GM19468 (cell line): ENCODE results near the gene KDM6B.
A peak's percentile ranks its signal among the peaks of the same experiment; 100 is the strongest.
"Not testable (repeated sequence)": the region's sequence is repeated elsewhere in the genome, so short reads cannot be mapped to it uniquely, and the experiment has no call there.

Experiments
- ATAC-seq: cut with Tn5 transposase; IDR thresholded peaks from one replicate; pipeline ENCODE4 v1.9.1; 2021; ENCODE audit warnings: mild to moderate bottlenecking, moderate library complexity, moderate number of reproducible peaks; ENCODE audit not compliant: unreplicated experiment; ENCODE audit errors: extremely low read depth

KDM6B gene, protein sequence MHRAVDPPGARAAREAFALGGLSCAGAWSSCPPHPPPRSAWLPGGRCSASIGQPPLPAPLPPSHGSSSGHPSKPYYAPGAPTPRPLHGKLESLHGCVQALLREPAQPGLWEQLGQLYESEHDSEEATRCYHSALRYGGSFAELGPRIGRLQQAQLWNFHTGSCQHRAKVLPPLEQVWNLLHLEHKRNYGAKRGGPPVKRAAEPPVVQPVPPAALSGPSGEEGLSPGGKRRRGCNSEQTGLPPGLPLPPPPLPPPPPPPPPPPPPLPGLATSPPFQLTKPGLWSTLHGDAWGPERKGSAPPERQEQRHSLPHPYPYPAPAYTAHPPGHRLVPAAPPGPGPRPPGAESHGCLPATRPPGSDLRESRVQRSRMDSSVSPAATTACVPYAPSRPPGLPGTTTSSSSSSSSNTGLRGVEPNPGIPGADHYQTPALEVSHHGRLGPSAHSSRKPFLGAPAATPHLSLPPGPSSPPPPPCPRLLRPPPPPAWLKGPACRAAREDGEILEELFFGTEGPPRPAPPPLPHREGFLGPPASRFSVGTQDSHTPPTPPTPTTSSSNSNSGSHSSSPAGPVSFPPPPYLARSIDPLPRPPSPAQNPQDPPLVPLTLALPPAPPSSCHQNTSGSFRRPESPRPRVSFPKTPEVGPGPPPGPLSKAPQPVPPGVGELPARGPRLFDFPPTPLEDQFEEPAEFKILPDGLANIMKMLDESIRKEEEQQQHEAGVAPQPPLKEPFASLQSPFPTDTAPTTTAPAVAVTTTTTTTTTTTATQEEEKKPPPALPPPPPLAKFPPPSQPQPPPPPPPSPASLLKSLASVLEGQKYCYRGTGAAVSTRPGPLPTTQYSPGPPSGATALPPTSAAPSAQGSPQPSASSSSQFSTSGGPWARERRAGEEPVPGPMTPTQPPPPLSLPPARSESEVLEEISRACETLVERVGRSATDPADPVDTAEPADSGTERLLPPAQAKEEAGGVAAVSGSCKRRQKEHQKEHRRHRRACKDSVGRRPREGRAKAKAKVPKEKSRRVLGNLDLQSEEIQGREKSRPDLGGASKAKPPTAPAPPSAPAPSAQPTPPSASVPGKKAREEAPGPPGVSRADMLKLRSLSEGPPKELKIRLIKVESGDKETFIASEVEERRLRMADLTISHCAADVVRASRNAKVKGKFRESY (N-terminal part only)

DNA sequence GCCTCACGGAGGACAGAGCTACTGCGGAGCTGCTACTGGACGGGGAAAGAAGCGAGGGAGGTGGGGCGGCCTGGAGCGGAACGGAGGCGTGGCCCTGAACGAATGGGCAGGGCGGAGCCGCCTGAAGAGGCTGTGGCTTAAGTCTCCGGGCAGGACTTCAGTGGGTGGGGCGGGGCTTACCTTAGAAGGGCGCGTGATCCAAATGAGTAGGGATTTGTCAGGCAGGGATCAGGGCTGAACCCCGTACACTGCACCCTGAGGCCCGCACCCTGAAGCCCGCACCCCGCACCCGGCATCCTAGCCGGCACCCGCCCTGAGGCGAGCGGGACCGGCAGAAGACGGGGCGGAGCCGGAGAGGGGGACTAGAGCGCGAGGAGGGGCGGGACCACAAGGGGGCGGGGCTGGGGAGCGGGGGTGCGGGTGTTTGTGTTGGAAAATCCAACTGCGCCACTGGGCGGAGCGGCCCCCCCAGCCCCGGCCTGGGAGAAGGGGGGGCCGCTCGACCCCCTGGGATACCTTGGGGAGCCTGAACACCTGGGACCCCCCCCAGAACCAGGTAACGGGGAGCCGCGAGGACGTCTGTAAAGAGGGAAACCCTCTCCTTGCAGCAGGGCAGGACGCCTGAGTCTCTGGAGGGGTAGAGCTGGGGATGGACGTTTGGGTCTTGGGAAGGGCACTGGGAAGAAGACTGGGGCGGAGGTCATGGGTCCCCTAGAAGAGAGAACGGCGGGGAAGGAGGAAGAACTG lies at the start of gene KDM6B:
Gene KDM6B, plus strand, starts transcription at position 423 of the 747 bp plus-strand sequence. CDS start 11,338 bp downstream, outside the sequence.
- ATAC-seq: peak; percentile 30

DNA sequence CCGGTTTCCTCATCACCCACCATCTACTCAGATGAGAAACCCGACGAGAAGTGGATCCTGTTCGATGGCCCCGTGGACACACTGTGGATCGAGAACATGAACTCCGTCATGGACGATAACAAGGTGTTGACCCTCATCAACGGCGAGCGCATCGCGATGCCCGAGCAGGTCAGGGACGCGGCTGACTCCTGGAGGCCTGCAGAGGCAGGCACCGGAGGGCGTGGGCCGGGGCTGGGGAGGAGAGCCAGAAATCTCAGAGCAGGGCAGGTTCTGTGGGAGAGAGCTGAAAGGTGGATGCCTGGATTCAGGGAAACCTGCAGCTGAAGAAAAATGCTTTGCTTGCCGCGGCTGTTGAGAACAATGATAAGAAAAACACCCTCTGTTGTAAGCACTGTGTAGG lies 47.2 kb upstream of the KDM6B start:
- no peak for ATAC-seq

DNA sequence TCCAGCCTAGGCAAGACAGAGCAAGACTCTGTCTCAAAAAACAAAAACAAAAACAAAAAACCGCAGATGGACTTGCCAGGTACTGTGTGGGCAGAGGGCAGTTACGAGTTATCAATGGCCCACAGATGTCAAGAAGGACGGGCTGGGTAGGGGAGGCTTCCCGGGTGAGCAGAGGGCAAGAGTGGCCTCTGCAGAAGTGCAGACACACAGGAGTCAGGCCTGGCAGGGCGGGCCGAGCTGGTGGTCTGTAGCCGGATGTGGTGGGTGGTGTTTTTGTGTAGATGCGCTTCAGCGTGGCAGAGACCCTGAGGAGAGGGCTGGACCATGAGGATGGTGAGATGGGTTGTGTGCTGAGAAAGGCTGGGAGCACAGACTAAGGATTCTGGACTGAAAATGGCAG lies 44.9 kb upstream of the KDM6B start:
- ATAC-seq: no peak

DNA sequence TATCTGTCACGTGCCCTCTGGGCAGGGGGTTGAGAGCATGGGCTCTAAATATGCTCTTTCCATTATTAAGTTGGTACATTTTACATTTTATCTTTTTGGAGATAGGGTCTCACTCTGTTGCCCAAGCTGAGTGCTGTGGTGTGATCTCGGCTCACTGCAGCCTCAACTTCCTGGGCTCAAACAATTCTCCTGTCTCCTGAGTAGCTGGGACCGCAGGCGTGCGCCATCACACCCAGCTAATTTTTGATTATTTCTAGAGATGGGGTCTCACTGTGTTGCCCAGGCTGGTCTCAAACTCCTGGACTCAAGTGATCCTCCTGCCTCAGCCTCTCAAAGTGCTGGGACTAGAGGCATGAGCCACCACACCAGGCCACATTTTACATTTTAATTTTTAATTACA lies 43.9 kb upstream of the KDM6B start:
- ATAC-seq: no peak

DNA sequence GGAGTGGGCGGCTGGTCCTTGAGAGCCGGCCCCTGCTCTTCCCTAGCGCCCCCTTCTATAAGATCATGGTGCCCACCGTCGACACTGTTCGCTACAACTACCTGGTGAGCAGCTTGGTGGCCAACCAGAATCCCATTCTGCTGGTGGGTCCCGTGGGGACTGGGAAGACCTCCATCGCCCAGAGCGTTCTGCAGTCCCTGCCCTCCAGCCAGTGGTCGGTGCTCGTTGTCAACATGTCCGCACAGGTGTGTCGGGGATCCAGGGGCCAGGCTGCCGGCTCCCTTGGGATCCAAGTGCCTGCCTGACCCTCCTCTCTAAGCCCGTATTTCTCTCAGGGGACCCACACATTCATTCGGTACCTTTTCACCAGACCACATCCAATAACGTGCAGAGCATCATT lies 41.4 kb upstream of the KDM6B start:
- ATAC-seq: no peak

DNA sequence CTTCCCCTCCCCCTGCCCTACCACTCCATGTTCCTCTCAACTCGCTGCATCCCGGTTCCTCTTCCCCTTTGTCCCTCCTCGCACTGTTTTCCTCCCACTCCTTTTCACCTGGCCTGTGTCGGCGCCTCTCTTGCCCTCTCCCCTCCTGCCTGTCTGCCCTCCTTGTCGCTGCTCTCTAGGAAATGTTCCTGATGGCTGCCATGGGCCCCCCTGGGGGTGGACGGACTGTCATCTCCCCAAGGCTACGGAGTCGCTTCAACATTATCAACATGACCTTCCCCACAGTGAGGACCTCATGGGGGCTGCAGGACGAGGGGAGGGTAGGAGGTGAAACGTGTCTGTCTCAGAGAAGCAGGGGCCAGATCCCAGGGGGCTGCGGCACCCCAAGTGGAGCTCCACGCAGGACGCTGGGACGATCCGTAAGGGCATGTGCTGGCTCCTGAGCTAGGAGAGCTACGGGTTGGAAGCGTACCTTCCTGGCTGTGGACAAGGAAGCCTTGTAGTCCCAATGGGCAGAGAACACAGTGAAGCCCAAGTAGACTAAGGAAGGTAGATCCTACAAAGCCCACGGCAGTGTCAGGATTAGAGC lies 39.8 kb upstream of the KDM6B start:
- ATAC-seq: no peak

DNA sequence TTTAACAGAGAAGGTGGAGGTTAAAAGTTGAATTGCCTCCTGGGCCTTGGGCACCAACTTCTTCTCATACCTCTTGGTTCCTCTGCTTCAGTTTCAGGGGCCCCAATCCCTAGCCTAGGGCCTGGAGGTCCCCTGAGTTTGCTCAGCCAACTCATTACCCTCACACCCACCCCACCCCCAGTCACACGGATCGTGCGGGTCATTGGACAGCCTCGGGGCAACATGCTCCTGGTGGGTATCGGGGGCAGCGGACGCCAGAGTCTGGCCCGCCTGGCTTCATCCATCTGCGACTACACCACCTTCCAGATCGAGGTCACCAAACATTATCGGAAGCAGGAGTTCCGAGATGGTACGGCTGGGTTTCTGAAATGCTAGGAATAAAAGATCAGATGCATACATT lies 36.0 kb upstream of the KDM6B start:
- ATAC-seq: no peak

DNA sequence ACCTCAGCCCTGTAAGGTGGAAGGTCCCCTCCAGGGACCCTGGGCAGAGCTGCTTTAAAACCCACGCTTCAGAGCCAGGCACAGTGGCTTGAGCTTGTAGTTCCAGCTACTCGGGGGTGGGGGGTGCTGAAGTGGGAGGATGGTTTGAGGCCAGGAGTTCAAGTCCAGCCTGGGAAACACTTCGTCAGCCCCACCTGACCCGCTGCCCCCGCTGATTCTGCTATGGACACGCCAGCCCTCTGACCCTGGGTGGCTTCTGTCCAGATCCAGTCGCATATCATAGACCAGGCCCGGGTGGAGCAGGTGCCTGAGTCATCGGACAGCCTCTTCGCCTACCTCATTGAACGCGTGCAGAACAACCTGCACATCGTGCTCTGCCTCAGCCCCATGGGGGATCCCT lies 35.2 kb upstream of the KDM6B start:
- ATAC-seq: no peak

DNA sequence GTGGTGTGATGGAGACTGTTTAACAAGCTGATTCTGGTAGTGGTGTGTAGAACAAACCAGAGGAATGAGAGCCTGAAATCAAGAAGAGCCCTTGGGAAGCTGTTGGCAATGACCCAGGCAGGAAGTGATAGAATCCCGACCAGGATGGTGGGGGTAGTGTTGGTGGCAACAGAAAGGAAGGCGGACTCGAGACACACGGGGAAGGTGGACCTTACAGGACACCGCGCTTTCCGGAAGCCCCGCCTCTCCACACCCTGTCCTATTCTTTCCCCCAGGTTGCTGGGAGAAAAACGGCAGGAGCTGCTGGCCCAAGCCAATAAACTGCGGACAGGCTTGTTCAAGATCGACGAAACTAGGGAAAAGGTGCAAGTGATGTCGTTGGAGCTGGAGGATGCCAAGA lies 30.0 kb upstream of the KDM6B start:
- ATAC-seq: no peak

DNA sequence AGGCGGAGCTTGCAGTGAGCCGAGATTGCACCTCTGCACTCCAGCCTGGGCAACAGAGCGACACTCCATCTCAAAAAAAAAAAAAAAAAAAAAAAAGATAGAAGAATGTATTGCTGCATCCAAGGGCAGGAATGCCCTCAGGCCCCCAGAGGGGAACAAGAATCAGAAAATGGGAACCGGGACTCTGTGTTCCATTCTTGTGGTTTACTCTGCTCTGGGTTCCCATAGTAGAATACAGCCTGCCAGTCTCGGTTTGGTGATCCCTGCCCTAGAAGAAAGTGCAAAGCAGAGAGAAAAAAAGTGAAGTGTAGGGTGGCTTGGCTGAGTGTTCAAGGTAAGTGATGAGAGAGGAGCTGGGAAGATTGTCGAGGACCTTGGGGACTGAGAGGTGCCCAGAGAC lies 27.4 kb upstream of the KDM6B start:
- ATAC-seq: no peak

DNA sequence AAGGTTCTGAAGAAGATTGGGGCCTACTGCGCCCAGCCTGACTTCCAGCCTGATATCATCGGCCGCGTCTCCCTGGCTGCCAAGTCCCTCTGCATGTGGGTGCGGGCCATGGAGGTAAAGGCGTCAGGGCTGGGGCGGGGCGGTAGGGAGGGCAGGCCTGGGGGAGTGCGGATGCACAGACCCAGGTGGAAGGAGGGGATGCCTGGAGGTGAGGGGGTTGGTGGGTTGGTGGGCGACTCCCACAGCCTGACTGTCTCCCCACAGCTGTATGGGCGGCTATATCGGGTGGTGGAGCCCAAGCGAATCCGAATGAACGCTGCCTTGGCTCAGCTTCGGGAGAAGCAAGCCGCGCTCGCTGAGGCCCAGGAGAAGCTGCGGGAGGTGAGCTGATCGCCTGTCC lies 26.8 kb upstream of the KDM6B start:
- ATAC-seq: no peak

DNA sequence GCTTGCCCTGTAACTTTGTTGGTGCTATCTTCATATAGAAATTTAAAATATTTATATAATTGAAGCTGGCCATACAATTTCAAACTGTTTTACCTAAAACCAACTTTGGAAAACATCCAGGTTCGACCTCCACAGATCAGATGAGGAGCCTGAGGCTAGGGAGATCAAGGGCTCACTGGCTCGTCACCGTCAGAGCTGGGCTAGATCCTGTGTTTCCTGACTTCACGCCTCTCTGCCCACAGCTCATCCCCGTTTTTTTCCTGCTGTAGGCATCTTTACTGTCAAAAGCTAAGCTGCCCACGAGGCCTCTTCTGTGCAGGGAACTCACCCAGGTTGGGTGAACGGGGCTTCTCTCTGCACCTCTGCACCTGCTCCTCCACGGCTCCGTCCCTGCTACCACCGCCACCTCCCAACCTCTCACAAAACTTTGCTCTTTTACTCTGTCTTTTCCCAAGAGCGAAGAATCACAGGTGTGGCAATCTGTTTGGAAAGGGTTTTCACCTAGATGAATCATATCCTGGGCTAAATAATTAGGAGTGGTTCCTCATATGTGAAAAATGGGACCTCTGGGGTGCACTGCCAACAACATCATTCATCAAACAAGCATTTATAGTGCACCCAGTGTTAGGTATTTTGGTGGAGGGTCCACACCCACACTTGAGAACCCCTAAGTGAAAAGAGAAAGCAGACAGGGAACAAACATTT lies 24.8 kb upstream of the KDM6B start:
- no peak for ATAC-seq

DNA sequence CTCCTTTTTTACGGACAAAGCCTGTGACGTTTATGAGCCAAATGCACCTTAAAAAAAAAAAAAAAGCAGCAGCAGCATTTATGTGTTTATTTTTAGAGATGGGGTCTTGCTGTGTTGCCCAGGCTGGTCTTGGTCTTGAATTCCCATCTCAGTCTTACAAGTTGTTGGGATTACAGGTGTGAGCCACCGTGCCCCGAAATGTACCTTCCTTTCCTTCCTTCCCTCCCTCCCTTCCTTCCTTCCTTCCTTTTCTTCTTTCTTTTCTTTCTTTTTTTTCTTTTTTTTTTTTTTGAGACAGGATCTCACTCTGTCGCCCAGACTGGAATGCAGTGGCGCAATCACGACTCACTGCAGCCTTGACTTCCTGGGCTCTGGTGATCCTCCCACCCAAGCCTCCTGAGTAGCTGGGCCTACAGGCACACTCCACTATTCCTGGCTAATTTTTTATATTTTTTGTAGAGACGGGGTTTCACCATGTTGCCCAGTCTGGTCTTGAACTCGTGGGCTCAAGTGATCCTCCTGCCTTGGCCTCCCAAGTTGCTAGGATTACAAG lies 24.1 kb upstream of the KDM6B start:
- not testable (repeated sequence) for ATAC-seq

DNA sequence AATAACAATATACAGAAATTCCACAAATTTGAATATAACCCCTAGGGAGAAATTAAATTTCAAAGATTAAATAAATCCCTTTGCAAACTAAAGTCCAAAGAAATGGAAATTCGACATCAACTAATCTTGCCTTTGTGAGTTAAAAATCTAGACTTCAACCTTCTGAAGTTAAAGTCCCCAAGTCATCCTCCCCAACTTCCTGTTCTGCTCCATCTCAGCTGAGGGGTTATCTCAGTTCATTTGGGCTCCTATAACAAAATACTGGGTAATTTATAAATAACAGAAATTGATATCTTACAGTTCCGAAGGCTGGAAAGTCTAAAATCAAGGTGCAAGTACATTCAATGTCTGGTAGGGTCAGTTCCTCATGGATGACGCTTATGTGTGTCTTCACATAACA lies 22.8 kb upstream of the KDM6B start:
- ATAC-seq: no peak

DNA sequence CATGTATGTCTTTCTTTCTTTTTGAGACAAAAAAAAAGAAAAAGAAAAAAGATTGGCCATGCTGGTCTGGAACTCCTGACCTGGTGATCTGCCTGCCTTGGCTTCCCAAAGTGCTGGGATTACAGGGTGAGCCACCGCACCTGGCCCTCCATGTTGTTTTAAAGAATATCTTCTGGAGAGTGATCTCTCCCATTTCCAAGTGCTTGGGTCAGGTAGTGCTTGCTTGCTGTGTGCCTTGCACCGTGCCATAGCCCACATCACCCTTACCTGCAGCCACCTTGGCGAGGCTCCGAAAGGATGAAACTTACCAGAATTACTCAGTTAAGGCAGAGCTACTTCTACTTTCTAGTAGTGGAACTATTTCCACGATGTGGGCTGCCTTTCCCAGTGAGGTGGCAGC lies 19.0 kb upstream of the KDM6B start:
- ATAC-seq: no peak

DNA sequence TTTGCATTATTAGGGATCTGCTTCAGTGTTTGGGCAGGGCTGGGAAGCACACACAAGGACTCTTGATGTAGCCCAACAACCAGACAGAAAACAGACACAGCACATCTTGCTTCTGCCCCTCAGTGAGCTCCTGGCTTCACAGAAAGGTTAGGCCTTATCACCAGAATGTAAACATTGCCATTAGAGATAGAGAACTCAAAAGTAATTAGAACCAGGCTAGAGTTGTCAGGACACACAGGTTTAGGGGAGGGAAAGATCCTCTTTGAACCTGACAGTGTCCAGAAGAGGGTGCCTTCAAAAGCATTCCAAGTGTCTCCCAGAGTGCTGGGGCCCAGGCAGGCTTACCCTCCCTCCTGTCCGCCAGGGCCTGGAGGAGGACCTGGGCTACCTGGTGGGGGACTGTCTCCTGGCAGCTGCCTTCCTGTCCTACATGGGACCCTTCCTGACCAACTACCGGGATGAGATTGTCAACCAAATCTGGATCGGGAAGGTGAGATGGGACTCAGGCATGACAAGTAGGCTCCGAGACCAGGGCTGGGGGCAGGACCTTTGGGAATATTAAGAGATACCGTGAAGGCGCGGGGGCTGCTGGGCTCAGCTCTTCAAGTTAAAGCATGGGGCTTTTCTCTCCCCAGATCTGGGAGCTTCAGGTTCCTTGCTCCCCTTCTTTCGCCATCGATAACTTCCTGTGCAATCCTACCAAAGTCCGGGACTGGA lies 16.9 kb upstream of the KDM6B start:
- ATAC-seq: no peak

DNA sequence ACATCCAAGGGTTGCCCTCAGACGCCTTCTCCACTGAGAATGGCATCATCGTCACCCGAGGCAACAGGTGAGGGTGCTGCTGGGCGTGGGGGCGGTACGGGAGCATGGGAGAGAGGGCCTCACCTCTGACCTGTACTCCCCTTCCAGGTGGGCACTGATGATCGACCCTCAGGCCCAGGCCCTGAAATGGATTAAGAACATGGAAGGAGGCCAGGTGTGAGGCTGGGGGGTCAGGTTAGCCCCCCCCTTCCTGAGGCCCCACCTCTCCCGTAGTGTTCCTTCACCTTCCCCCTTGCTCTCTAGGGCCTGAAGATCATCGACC lies 16.4 kb upstream of the KDM6B start:
- ATAC-seq: no peak

DNA sequence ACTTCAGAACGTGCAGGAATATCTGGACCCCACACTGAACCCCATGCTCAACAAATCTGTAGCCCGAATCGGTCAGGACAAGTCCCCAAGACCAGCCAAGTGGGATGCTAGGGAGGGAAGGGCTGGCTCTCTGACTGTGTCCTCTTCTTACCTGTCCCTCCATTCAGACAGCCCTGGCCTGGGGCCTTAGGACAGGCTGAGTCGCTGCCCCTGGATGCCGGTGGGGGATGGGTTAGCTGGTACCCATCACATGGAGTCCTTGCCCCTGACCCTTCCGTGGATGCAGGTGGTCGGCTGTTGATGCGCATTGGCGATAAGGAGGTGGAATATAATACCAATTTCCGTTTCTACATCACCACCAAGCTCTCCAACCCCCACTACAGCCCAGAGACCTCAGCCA lies 16.0 kb upstream of the KDM6B start:
- no peak for ATAC-seq
